ENCODE measurements around the gene BRD3OS.
"Not testable (repeated sequence)": the region's sequence is repeated elsewhere in the genome, so short reads cannot be mapped to it uniquely, and the experiment has no call there.

Gene BRD3OS

DNA sequence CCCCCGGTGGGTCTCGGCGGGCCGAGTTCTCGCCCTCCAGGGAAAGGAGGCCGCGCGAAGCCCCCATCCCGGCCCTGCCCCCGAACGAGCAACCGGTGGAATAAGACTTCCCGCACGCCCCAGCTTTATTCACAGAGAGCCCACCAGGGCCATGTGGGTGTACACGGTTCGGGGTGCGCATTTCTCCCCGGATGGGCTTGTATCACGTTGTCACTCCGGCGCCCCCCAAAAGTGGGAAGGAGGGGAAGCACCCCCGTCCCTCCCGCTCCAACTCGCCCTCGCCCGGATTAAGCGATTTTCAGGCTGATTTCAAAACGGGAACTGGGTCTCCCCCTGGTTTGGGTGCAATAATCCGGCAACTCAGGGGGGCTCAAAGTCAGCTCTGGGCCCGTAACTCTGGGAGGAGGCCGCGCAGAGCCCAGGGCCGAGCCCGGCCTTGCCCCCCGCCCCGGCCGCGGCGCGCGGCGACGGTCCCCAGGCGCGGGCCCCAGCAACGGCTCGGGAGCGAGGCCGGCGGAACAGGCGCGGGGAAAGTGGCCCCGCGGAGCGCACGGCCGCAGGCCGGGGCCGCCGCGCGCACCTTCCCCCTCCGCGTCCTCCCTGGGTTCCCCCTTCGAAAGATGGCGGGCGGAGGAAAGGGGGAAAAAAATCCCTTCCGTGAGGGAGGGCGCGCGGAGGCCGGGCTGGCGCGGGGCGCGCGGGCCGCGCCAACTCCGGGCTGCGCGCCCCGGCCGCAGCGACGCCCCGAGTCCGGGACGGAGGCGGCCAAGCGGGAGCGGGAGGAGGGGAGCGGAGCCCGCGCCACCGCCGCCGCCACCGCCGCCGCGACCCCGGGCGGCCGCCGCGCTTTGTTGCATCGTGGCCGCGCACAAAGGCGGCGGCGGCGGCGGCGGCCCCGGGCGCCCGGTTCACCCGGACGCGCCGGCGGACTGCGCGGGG lies 41.9 kb downstream of the BRD3OS start:
- TF ChIP-seq, protein P1, sequence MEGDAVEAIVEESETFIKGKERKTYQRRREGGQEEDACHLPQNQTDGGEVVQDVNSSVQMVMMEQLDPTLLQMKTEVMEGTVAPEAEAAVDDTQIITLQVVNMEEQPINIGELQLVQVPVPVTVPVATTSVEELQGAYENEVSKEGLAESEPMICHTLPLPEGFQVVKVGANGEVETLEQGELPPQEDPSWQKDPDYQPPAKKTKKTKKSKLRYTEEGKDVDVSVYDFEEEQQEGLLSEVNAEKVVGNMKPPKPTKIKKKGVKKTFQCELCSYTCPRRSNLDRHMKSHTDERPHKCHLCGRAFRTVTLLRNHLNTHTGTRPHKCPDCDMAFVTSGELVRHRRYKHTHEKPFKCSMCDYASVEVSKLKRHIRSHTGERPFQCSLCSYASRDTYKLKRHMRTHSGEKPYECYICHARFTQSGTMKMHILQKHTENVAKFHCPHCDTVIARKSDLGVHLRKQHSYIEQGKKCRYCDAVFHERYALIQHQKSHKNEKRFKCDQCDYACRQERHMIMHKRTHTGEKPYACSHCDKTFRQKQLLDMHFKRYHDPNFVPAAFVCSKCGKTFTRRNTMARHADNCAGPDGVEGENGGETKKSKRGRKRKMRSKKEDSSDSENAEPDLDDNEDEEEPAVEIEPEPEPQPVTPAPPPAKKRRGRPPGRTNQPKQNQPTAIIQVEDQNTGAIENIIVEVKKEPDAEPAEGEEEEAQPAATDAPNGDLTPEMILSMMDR (IDR thresholded peaks at IDR 0.05; ENCODE audit: borderline replicate concordance, insufficient read depth, low read depth, low read length), result no peak
- peak overlapping the region; percentile 70 for H3K4me3 ChIP-seq (ENCODE audit: low read depth, low read length)

DNA sequence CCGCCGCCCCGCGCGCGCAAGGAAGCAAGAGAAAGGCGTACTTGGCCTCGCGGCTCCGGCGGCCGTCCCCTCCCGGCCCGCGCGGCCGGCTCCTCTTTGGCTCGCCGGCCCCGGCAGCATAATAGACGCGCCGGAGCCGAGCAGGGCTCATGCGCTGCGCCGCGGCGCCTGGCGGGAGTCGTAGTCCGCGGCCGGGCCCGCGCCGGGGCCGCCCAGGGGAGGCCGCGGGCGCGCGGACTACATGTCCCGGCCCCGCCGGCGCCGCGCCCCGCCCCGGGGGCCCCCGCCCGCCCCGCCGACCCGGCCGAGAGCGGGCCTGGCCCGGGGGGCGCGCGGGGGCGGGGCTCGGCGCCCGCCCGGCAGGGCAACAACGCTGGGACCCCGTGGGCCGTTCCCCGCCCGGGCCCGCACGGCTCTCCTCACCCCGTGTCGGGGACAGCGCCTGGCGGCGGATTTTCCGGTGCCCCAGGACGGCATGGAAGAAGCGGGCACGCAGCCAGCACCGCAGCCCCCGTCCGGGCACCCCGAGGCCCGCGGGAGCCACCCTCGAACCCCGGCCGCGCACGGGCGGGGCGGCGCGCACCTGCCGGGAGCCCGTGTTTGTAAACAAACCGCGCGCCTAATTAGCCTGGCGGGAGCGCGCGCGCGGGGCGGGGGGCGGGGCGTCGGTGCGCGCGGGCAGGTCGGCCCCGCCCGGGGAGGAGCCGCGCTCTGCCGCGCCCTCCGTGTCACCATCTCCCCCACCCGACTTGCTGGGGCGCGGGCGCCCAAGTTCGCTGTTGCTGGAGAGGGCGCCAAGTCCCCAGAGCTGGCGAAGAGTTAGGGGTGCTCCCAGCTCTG lies 42.8 kb downstream of the BRD3OS start, which contains the start of gene BRD3:
Gene BRD3, minus strand, starts transcription at position 123 of the 840 bp plus-strand sequence. CDS start 14,549 bp downstream, outside the sequence.
- H3K4me3 ChIP-seq (ENCODE audit: low read depth, low read length), result peak within 1 kb of the TSS; percentile 75
- TF ChIP-seq, protein P1 (IDR thresholded peaks at IDR 0.05; ENCODE audit: borderline replicate concordance, insufficient read depth, low read depth, low read length), result no peak

DNA sequence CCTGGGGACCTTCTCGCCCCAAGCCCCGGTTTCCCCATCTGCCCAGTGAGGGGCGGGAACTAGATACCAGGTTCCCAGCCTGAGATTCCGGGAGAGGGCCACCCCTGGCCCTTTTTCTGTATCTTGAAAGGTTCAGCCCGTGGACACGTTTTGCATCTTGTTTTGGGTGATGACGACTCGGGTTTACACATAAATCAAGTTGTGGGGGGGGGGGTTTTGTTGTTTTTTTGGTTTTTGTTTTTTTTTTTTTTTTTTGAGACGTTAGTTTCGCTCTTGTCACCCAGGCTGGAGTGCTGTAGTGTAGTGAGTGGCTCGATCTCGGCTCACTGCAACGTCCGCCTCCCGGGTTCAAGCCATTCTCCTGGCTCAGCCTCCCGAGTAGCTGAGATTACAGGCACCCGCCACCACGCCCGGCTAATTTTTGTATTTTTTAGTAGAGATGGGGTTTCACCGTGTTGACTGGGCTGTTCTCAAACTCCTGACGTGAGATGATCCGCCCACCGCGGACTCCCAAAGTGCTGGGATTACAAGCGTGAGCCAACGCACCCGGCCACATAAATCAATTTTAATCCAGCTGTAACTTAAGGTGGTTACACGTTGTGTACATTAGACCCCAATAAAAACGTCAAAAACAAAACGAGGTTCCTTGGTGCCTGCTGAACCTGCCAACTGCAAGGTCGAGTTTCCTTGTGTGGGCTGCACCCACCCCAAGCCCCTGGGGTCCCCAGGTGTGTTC lies 43.6 kb downstream of the BRD3OS start:
- peak overlapping the region; percentile 75 for H3K4me3 ChIP-seq (ENCODE audit: low read depth, low read length)
- TF ChIP-seq, protein P1 (IDR thresholded peaks at IDR 0.05; ENCODE audit: borderline replicate concordance, insufficient read depth, low read depth, low read length), result no peak

DNA sequence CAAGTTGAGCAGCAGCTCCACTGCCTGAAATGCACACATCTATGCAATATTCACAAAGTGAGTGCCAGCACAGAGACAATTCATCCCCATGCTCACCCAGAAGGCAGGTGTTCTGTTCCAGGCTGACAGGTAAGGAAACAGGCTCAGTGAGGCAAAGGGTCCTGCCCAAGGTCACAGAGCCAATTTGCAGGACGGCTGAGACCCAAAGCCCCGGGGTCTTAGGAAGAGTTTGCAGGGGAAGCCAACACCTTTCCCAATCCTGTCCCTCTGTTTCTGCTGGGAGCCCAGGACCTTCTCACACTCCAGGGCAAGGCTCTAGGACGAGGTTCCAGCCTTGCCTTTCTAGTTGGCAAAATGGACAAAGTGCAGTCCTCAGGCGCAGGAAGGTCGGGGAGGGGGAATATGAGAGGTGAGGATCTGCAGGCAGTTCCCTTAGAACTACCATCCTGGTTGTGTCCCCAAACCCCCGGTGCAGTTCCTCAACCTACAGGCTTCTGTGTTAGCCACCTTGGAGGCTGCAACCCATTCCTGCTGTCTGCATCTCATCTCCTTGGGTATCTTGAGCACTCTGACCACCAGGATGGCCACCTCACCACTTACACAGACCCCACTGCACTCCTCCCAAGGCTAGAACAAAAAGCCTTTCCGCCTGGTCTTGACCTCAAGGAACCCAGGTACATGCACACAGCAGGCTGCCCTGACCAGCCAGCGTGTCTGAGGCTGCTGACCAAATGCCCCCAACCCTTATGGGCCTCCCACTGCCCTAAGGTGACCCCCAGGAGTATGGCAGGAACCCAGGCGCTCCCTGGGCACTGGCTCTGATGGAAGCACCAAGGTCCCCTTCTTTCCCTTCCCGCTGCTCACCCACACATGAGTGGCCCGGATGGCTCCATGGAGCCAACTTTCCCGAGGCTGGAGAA lies 44.5 kb downstream of the BRD3OS start:
- H3K4me3 ChIP-seq (ENCODE audit: low read depth, low read length), result no peak overlapping the region
- TF ChIP-seq, protein P1 (IDR thresholded peaks at IDR 0.05; ENCODE audit: borderline replicate concordance, insufficient read depth, low read depth, low read length), result no peak

DNA sequence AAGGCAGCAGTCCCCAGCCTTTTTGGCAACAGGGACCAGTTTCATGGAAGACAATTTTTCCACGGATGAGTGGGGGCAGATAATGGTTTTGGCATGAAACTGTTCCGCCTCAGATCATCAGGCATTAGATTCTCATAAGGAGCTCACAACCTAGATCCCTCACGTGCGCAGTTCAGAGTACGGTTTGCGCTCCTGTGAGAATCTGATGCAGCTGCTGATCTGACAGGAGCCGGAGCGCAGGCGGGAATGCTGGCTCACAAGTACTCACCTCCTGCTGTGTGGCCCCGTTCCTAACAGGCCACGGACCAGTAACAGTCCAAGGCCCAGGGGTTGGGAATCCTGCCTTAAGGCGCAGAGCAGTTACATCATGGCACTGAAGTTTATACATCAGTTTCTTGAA lies 45.9 kb downstream of the BRD3OS start:
- no peak overlapping the region for H3K4me3 ChIP-seq (ENCODE audit: low read depth, low read length)
- TF ChIP-seq, protein P1 (IDR thresholded peaks at IDR 0.05; ENCODE audit: borderline replicate concordance, insufficient read depth, low read depth, low read length), result no peak

DNA sequence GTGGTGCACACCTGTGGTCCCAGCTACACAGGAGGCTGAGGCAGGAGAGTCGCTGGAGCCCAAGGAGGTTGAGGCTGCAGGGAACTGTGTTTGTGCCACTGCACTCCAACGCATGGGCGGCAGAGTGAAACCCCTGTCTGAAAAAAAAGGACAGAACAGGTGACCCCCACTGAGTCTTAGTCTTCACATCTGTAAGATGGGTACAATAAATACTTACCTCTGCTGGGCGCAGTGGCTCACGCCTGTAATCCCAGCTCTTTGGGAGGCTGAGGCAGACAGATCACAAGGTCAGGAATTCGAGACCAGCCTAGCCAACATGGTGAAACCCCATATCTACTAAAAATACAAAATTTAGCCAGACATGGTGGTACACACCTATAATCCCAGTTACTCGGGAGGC lies 47.4 kb downstream of the BRD3OS start:
- not testable (repeated sequence) for H3K4me3 ChIP-seq (ENCODE audit: low read depth, low read length)

Measured in GM12875 (cell line).